HG02798 (cell line): Measurements from ENCODE around the gene PARD6G.
"Not testable (repeated sequence)": the region's sequence is repeated elsewhere in the genome, so short reads cannot be mapped to it uniquely, and the experiment has no call there.

Experiments used
- ATAC-seq: cut with Tn5 transposase; IDR thresholded peaks from one replicate; pipeline ENCODE4 v1.9.1; 2021; ENCODE audit warnings: mild to moderate bottlenecking; ENCODE audit not compliant: unreplicated experiment, poor library complexity

The PARD6G gene

GRCh38 chr18:80176334-80177073, 70.8 kb downstream of the PARD6G start:
- no peak for ATAC-seq

GRCh38 chr18:80175451-80176204, 71.7 kb downstream of the PARD6G start:
- ATAC-seq, result no peak

- no peak for ATAC-seq
Observed at GRCh38 chr18:80173060-80173459, 74.3 kb downstream of the PARD6G start.

DNA sequence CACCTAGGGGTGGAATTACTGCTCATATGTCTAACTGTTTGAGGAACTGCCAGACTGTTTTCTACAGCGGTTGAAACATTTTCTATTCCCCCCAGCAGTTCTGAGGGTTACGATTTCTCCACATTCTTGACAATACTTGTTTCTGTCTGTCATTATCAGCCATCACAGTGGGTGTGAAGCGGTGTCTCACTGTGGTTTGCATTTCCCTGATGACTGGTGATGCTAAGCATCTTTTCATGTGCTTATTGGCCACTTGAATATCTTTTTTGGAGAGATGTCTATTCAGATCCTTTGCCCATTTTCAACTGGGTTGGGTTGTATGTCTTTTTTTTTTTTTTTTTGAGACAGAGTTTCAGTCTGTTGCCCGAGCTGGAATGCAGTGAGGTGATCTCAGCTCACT, 75.3 kb downstream of the PARD6G start:
- no peak for ATAC-seq

- no peak for ATAC-seq
Observed at GRCh38 chr18:80171054-80171872, 76.1 kb downstream of the PARD6G start.

GRCh38 chr18:80170395-80171053, 76.8 kb downstream of the PARD6G start:
- no peak for ATAC-seq

- ATAC-seq, result no peak
Observed at GRCh38 chr18:80169607-80170006, 77.7 kb downstream of the PARD6G start.

- no peak for ATAC-seq
Observed at GRCh38 chr18:80168982-80169381, 78.3 kb downstream of the PARD6G start.

DNA sequence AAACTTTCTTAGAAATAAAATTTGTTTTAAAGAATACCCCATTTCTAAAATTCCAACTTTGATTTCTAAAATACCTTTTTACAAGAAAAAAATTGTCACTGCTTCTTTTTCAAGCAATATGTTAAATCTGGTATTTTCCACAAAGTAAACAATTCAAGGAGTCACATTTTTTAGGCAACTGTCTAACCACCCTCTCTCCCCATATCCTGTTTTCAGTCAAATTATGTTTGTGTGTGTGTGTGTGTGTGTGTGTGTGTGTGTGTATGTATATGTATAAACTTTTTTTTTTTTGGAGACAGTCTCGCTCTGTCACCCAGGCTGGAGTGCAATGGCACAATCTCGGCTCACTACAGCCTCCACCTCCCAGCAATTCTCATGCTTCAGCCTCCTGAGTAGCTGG, 79.0 kb downstream of the PARD6G start:
- no peak for ATAC-seq

- no peak for ATAC-seq
Observed at GRCh38 chr18:80167931-80168330, 79.4 kb downstream of the PARD6G start.

DNA sequence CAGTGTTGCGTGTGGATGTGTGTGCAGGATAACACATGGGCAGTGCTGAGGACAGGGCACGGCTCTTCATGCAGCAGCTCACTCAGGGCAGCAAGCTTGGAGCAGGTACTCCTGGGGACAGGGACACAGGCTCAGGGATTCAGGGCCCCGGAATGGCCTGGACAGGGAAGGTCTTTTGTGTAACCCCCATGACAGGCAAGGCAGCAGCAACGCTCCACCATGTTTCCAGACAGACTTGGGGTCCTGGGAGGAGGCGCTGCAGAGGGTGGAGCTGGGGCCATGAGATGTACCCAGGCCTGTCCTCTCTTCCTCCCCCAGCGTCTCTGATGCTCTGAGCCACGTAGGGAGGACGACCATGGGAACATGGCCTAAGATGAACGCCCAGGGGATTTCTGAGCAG, 80.0 kb downstream of the PARD6G start:
- ATAC-seq, result no peak

DNA sequence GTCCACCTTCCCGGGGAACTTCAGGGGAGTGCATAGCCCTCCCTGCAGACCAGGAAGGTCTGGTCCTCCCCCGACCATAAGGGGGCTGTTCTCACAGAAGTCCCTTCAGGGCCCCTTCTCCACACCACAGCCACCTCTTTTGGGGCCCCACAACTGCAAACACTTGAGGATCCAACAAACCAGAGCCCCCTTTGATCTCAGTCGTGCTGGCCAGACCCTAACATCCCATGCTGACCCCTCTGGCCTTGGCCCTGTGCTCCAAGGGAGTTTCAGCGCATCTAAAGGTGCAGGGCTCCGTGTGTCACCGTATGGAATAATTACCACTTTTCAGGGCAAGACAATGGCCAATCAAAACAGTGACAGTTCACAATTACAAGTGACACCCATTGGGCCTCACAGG, 80.6 kb downstream of the PARD6G start:
- ATAC-seq, result no peak

DNA sequence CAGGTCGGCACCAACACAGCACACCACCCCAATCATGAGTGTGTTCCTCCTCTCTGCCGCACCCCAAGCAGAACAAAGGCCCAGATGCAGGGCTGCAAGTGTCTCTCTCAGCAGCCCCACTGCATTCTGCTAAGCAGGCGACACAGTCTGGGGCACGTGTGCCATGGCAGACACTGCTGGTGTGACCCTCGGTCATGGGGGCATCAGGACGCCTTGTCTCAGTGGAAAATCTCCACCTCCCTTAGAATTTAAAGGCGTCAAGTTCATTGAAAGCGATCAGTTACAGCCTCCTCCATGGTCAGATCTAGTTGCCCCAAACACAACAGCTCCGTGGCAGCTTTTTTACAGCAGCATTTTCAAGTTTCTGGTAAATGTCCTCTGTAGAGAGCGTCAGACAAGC, 81.1 kb downstream of the PARD6G start:
- no peak for ATAC-seq

DNA sequence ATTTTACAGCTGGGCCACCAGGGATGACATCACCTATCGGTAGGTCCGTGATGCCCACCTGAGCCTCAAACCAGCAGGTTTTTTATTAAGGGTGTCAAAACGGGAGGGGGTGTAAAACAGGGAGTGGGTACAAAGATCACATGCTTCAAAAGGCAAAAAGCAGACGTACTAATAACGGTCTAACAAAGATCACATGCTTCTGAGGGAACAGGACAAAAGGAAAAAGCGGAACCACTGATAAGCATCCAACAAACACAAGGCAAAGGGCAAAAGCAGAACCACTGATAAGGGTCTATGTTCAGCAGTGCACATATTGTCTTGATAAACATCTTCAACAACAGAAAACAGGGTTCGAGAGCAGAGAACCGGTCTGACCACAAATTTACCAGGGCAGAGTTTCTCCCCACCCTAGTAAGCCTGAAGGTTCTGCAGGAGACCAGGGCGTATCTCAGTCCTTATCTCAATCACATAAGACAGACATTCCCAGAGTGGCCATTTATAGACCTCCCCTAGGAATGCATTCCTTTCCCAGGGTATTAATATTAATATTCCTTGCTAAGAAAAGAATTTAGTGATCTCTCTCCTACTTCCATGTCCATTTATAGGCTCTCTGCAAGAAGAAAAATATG, 82.5 kb downstream of the PARD6G start:
- ATAC-seq, result not testable (repeated sequence)

- no peak for ATAC-seq
Observed at GRCh38 chr18:80163183-80163582, 84.1 kb downstream of the PARD6G start.

GRCh38 chr18:80161781-80162417, 85.4 kb downstream of the PARD6G start:
- no peak for ATAC-seq

DNA sequence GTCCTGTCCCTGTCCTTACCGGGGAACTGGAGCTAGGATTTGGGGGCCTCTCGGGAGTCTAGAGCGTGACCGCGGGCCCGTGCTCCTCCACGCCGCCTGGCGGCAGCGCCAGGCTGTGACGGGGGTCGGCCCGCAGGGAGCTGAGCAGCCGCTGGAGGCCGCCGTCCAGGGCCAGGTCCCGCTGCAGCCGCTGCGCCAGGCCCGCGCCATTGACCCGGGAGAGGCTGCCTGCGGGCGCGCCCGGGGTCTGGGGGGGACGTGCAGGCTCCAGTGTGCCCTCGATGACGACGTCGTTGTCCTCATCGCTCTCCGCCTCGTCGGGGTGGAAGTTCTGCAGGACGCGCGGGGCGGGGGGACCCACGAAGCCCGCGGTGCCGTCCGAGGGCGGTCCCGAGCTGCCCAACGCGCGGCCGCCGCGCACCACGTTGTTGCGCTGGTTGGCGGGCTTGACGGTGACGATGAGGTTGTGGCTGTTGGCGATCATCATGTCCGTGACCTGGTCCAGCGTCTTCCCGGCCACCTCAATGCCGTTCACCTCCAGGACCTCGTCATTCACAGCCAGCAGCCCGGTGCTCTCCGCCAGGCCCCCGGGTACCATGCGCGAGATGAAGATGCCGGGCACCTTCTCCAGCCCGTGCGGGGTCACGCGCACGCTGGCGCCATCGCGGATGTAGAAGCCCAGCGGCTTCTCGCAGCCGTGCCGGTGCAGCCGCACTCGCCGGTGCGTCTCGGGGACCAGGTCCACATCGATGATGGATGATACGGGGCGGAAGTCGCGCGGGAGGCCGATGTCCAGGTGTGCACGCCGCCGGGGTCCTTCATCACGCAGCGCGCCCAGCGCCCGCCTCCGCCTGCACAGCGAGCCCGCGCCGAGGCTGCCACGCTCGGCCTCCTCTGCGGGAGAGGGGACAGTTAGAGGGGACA, 87.3 kb downstream of the PARD6G start:
- no peak for ATAC-seq

DNA sequence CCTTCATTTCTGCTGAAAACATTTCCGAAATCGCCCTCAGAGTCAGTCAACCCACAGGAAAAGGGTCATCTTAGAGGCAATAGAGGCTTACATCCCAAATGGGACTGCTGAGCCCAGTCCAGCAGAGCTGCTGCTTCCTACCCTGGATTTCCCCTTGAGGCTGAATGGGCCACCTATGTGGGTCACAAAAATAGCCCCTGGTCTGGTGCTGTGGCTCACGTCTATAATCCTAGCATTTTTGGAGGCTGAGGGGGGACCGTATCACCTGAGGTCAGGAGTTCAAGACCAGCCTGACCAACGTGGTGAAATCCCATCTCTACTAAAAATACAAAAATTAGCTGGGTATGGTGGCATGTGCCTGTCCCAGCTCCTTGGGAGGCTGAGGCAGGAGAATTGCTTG, 88.9 kb downstream of the PARD6G start:
- no peak for ATAC-seq
